Suprapubic skin (tissue), 4 donors: Measurements from ENCODE around the gene ADAMTS9.

Source experiments
- CTCF ChIP-seq, 2 donors: fragments of 200-600 bp in 1 of 2; fragments of 450-650 bp in 1 of 2; sonication (generic) in 1 of 2; IDR thresholded peaks; one replicate each; pipeline ENCODE4 v1.5.1; 2016 to 2019; ENCODE audit warnings: antibody characterized with exemption in 2 of 2, mild to moderate bottlenecking in 1 of 2, moderate library complexity in 1 of 2
- EP300 ChIP-seq: sonication (generic); formaldehyde crosslinking; IDR thresholded peaks from one replicate; pipeline ENCODE4 v1.6.1; 2017; ENCODE audit warnings: antibody characterized with exemption
- POLR2AphosphoS5 ChIP-seq, 3 donors: sonication (generic); formaldehyde crosslinking; IDR thresholded peaks; one replicate each; pipeline ENCODE4 v1.6.1; 2017; ENCODE audit warnings: antibody characterized with exemption in 3 of 3

- TF ChIP-seq POLR2AphosphoS5 (IDR thresholded peaks at IDR 0.05) (no peak), EP300 (no peak), CTCF (IDR thresholded peaks at IDR 0.05) (no peak)
These were observed 80.7 kb downstream of the ADAMTS9 start for GRCh38 chr3:64607032-64607551.
